GM20000 (cell line): ENCODE data around the gene PRSS33.

ENCODE experiments used
- DNase-seq: peaks from one replicate; pipeline ENCODE4 v3.0.0; 2012; ENCODE audit warnings: low spot score
- CTCF ChIP-seq: IDR thresholded peaks from 2 replicates; pipeline ENCODE4 v1.5.1; 2012; ENCODE audit warnings: mild to moderate bottlenecking, control low read depth; ENCODE audit errors: extremely low read depth, missing control alignments

PRSS33 gene

GRCh38 chr16:2752035-2752849 lies 35.1 kb downstream of the PRSS33 start, which contains the start of gene SRRM2:
SRRM2 (plus strand) TSS chr16:2752638; CDS start chr16:2756365, 3,727 bp downstream.
- no peak for TF ChIP-seq CTCF
- peak; percentile 97 for DNase-seq

GRCh38 chr16:2751577-2752034 lies 35.8 kb downstream of the PRSS33 start:
- no peak for TF ChIP-seq CTCF
- DNase-seq: peak; percentile 86

- no peak for TF ChIP-seq CTCF
- DNase-seq: no peak
Observed at GRCh38 chr16:2749936-2750335, 37.4 kb downstream of the PRSS33 start.

- DNase-seq: no peak
- TF ChIP-seq CTCF: no peak
Observed at GRCh38 chr16:2749476-2749875, 37.9 kb downstream of the PRSS33 start.

GRCh38 chr16:2748757-2749455 lies 38.5 kb downstream of the PRSS33 start:
- no peak for TF ChIP-seq CTCF
- DNase-seq: no peak

- no peak for DNase-seq
- no peak for TF ChIP-seq CTCF
Observed at GRCh38 chr16:2745961-2746360, 41.4 kb downstream of the PRSS33 start.
